B cell (primary cell): Measurements from ENCODE around the gene WDFY4. TPM values are rescaled to one million over a fixed set of nuclear protein-coding genes. Genes with fewer than 3 reads are reported as not detected.

Experiments
- ATAC-seq: fragments of 200-7000 bp; cut with Tn5 transposase; one replicate; pipeline ENCODE4 v1.10.0; 2021; ENCODE audit warnings: low read depth, mild to moderate bottlenecking, moderate number of reproducible peaks, moderate library complexity
- CTCF ChIA-PET: fragments of 350-600 bp; sonication (Branson Sonifier 250); formaldehyde crosslinking; loops from one replicate; lab custom pipeline; 2021; ENCODE audit warnings: antibody characterized with exemption, inconsistent platforms; lab: Charles Lee
- POLR2A ChIA-PET: fragments of 350-600 bp; sonication (Branson Sonifier 250); formaldehyde crosslinking; loops from one replicate; lab custom pipeline; 2021; ENCODE audit warnings: antibody characterized with exemption; lab: Charles Lee
- DNase-seq: peaks from one replicate; pipeline ENCODE4 v3.0.0; 2013
- H2AFZ ChIP-seq: 2 replicates; pipeline ENCODE4 v1.6.1; 2012; ENCODE audit warnings: mild to moderate bottlenecking, low read depth, low read length; ENCODE audit not compliant: insufficient read depth, poor library complexity, severe bottlenecking
- H3K27ac ChIP-seq, 2 donors: 1 replicate in 1 of 2; 2 replicates in 1 of 2; pipeline ENCODE4 v1.5.1; 2012 to 2013; ENCODE audit warnings: low read length in 2 of 2, mild to moderate bottlenecking in 2 of 2, moderate library complexity in 1 of 2
- H3K27me3 ChIP-seq, 4 experiments: fragments of 200-600 bp in 1 of 4; sonication (generic) in 1 of 4; replicated peaks in 1 of 4; 1 replicate in 2 of 4; 2 replicates in 2 of 4; pipeline versions ENCODE4 v1.6.1 to v1.7.0; 2013 to 2016; ENCODE audit warnings: low read length in 3 of 4, mild to moderate bottlenecking in 2 of 4, mixed read lengths in 1 of 4, moderate library complexity in 1 of 4; ENCODE audit not compliant: insufficient read depth in 4 of 4, control insufficient read depth in 3 of 4; ENCODE audit errors: control extremely low read depth in 1 of 4
- H3K36me3 ChIP-seq, 2 experiments: replicated peaks in 1 of 2; 1 replicate in 1 of 2; 2 replicates in 1 of 2; pipeline versions ENCODE4 v1.6.1 to v1.7.1; 2013; ENCODE audit warnings: low read length in 1 of 2; ENCODE audit not compliant: insufficient read depth in 2 of 2, control insufficient read depth in 1 of 2; ENCODE audit errors: control extremely low read depth in 1 of 2, extremely low read depth in 1 of 2
- H3K4me1 ChIP-seq, 2 donors: fragments of 200-600 bp in 1 of 2; sonication (generic) in 1 of 2; 1 replicate in 1 of 2; 2 replicates in 1 of 2; pipeline versions ENCODE4 v1.5.1 to v1.6.1; 2013 to 2017; ENCODE audit warnings: low read length in 2 of 2; ENCODE audit not compliant: control insufficient read depth in 2 of 2, insufficient read depth in 2 of 2
- H3K4me2 ChIP-seq: replicated peaks from 2 replicates; pipeline ENCODE3; 2012; ENCODE audit warnings: mild to moderate bottlenecking, low read depth, low read length; ENCODE audit not compliant: poor library complexity, severe bottlenecking
- H3K4me3 ChIP-seq, 5 experiments: fragments of 200-600 bp in 1 of 5; sonication (generic) in 1 of 5; 1 replicate in 3 of 5; 2 replicates in 2 of 5; pipeline versions ENCODE4 v1.5.1 to v1.7.0; 2011 to 2016; ENCODE audit warnings: low read length in 4 of 5, mild to moderate bottlenecking in 4 of 5, low read depth in 2 of 5, control low read depth in 1 of 5, moderate library complexity in 1 of 5; ENCODE audit not compliant: insufficient read depth in 1 of 5; ENCODE audit errors: control extremely low read depth in 1 of 5, extremely low read depth in 1 of 5
- H3K79me2 ChIP-seq: fragments of 200-600 bp; sonication (generic); one replicate; pipeline ENCODE4 v1.6.0; 2016; ENCODE audit warnings: low read length; ENCODE audit not compliant: control insufficient read depth, insufficient read depth
- H3K9ac ChIP-seq: fragments of 200-600 bp; sonication (generic); 2 replicates; pipeline ENCODE4 v1.6.1; 2017; ENCODE audit warnings: mild to moderate bottlenecking, low read length, moderate library complexity
- H3K9me3 ChIP-seq, 3 donors: one replicate each; pipeline versions ENCODE4 v1.6.1 to v1.7.1; 2013; ENCODE audit warnings: low read length in 2 of 3; ENCODE audit not compliant: control insufficient read depth in 2 of 3, insufficient read depth in 1 of 3; ENCODE audit errors: control extremely low read depth in 1 of 3
- H4K20me1 ChIP-seq: 2 replicates; pipeline ENCODE4 v1.6.0; 2012; ENCODE audit warnings: mild to moderate bottlenecking, low read length; ENCODE audit not compliant: insufficient read depth, control insufficient read depth, poor library complexity, severe bottlenecking
- H3K27ac Mint-ChIP-seq: one replicate; pipeline ENCODE4 v1.8.0; 2021; ENCODE audit warnings: mixed read lengths
- H3K27me3 Mint-ChIP-seq: one replicate; pipeline ENCODE4 v1.8.0; 2021; ENCODE audit warnings: mixed read lengths
- H3K4me1 Mint-ChIP-seq: one replicate; pipeline ENCODE4 v1.8.0; 2021; ENCODE audit warnings: mixed read lengths
- H3K4me3 Mint-ChIP-seq: one replicate; pipeline ENCODE4 v1.8.0; 2021; ENCODE audit warnings: mixed read lengths
- H3K9me3 Mint-ChIP-seq: one replicate; pipeline ENCODE4 v1.8.0; 2022; ENCODE audit warnings: mixed read lengths; ENCODE audit not compliant: insufficient read depth
- EZH2 ChIP-seq: IDR thresholded peaks from 2 replicates; pipeline ENCODE4 v1.6.1; 2012; ENCODE audit warnings: borderline replicate concordance, low read depth, mild to moderate bottlenecking, moderate library complexity, low read length; ENCODE audit not compliant: insufficient read depth, poor library complexity, severe bottlenecking
- WGBS: methylation state at CpG from one replicate; pipeline ENCODE4 v1.1.5; 2013; ENCODE audit warnings: missing lambda C conversion rate; ENCODE audit not compliant: insufficient coverage; 5-methylcytosine and 5-hydroxymethylcytosine counted together
- intact Hi-C: fragments of 100-400 bp; cut with micrococcal nuclease; formaldehyde crosslinking; loops from one replicate; pipeline ENCODE4 v1.10.0; 2022
- polyA plus RNA-seq: library from polyadenylated mRNA; depleted of rRNA; stranded (reverse); fragments of >200 nt; gene quantifications from 2 replicates; pipeline ENCODE4 v1.2.3, GENCODE V29; 2012
- total RNA-seq, 2 donors: library from RNA; stranded (reverse); fragments of 120-200 nt in 1 of 2; gene quantifications; 1 replicate in 1 of 2; 2 replicates in 1 of 2; pipeline versions ENCODE4 v1.2.3 to v1.2.4, GENCODE V29; 2013 to 2022
- TF ChIP-seq, protein P1 (sequence below): fragments of 200-600 bp; IDR thresholded peaks from one replicate; pipeline ENCODE4 v1.8.0; 2022; ENCODE audit warnings: antibody characterized with exemption, mild to moderate bottlenecking

WDFY4 gene
- total and polyA plus RNA-seq, 2 donors (not counting 1 experiment from before 2014, with no cell fraction given) = 262 to 560 TPM

DNA sequence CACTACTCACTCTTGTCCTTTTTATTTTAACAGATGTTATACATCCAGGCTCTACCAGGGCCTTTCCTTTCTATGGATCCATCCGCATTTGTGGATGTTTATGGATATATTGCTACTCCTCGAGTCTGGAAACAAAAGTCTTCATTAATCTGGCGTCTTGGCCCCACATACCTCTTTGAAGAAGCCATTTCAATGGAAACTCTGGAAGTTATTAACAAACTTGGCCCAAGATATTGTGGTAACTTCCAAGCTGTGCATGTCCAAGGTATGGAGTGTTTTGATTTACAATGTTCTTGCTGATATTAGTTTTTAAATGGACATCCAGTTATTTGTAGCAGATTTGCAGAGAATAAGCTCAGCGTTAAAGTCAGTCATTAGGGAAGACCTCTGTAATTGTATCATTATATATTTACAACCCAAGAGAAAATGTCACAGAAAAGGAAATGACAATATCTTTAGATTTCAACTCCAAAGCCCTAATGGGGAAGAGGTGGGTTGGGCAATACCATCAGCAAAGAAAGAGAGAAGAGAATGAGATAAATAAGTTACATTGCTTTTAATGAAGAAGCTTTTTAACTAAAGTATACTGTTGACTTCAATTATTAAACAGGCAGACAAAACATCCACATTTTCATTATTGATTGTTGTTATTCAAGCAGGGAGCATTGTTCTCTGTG is 102.1 kb downstream of the WDFY4 start:
- POLR2A ChIA-PET = no interaction called here
- Histone ChIP-seq H3K27ac (peak overlapping the region in 1 of 2 donors; percentile 39), H3K9ac (no peak overlapping the region), H3K27me3 (no peaks in the 10 kb centered on the region), H3K79me2 (peaks cover 38% of the 10 kb centered on the region), H3K36me3 (peaks cover 13 to 77% of the 10 kb centered on the region in 2 experiments), H3K4me2 (no peak overlapping the region), H2AFZ (no peak overlapping the region), H3K4me1 (no peaks in the 10 kb centered on the region), H3K9me3 (no peaks in the 10 kb centered on the region), H3K4me3 (no peak overlapping the region), H4K20me1 (peaks cover 51% of the 10 kb centered on the region)
- H3K4me3 Mint-ChIP-seq = no peak overlapping the region
- no peaks in the 10 kb centered on the region for H3K9me3 Mint-ChIP-seq
- DNase-seq (no peak), ATAC-seq (no peak)
- H3K27me3 Mint-ChIP-seq = no peaks in the 10 kb centered on the region
- WGBS = 100% methylated on average over 1 of the region's 4 CpGs
- CTCF ChIA-PET = interaction anchor here (1.7 kb wide), 1 partner anchor 128 kb away, joined by 6 read pairs; no protein-coding TSS in a partner anchor
- H3K4me1 Mint-ChIP-seq = no peaks in the 10 kb centered on the region
- no peak for TF ChIP-seq EZH2
- TF ChIP-seq, protein P1, sequence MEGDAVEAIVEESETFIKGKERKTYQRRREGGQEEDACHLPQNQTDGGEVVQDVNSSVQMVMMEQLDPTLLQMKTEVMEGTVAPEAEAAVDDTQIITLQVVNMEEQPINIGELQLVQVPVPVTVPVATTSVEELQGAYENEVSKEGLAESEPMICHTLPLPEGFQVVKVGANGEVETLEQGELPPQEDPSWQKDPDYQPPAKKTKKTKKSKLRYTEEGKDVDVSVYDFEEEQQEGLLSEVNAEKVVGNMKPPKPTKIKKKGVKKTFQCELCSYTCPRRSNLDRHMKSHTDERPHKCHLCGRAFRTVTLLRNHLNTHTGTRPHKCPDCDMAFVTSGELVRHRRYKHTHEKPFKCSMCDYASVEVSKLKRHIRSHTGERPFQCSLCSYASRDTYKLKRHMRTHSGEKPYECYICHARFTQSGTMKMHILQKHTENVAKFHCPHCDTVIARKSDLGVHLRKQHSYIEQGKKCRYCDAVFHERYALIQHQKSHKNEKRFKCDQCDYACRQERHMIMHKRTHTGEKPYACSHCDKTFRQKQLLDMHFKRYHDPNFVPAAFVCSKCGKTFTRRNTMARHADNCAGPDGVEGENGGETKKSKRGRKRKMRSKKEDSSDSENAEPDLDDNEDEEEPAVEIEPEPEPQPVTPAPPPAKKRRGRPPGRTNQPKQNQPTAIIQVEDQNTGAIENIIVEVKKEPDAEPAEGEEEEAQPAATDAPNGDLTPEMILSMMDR = no peak
- H3K27ac Mint-ChIP-seq = no peak overlapping the region
- intact Hi-C loops = no loop called here

DNA sequence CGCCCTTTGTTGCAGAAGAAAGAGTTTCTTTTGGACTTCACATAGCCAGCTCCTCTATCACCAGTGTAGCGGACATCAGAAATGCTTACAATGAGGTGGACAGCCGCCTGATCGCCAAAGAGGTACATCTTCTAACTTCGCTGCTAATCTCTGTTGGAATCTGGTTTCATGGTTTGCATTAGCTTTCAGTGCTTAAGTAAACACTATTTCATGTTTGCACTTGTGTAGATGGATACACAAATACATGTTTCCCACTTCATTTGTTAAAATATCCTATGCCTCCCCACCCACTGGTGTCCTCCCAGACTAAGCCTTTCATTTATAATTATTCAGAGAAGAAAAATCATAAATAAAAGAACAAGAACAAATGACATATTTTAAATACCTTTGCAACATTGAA is 103.9 kb downstream of the WDFY4 start:
- no peak for TF ChIP-seq EZH2
- TF ChIP-seq, protein P1 = no peak
- Histone ChIP-seq H3K27me3 (no peaks in the 10 kb centered on the region), H3K9me3 (no peaks in the 10 kb centered on the region), H3K4me2 (no peak overlapping the region), H3K9ac (no peak overlapping the region), H4K20me1 (peaks cover 54% of the 10 kb centered on the region), H3K27ac (no peak overlapping the region), H3K79me2 (peaks cover 42% of the 10 kb centered on the region), H3K4me1 (no peaks in the 10 kb centered on the region), H3K4me3 (no peak overlapping the region), H2AFZ (no peak overlapping the region), H3K36me3 (peaks cover 15 to 86% of the 10 kb centered on the region in 2 experiments)
- H3K4me1 Mint-ChIP-seq = no peaks in the 10 kb centered on the region
- intact Hi-C loops = no loop called here
- no peaks in the 10 kb centered on the region for H3K27me3 Mint-ChIP-seq
- H3K9me3 Mint-ChIP-seq = no peaks in the 10 kb centered on the region
- no peak for DNase-seq
- H3K4me3 Mint-ChIP-seq = no peak overlapping the region
- ChIA-PET POLR2A (interaction anchor here (0.7 kb wide), 1 partner anchor 13 kb away, joined by 4 read pairs; no protein-coding TSS in a partner anchor), CTCF (interaction anchor here (1.2 kb wide), 1 partner anchor 130 kb away, joined by 3 read pairs; no protein-coding TSS in a partner anchor)
- no peak for ATAC-seq
- 100% methylated on average over 1 of the region's 5 CpGs for WGBS
- no peak overlapping the region for H3K27ac Mint-ChIP-seq
